Inflammatory macrophage treated with lipopolysaccharide for 4 hours (primary cell): Measurements from ENCODE around the gene CCDC7.
"Not testable (repeated sequence)": the region's sequence is repeated elsewhere in the genome, so short reads cannot be mapped to it uniquely, and the experiment has no call there.

ENCODE experiments used
- DNase-seq: peaks from one replicate; pipeline ENCODE4 v3.0.0-alpha.2; 2020

The CCDC7 gene

GRCh38 chr10:32890444-32890843 lies 444.5 kb downstream of the CCDC7 start:
- no peak for DNase-seq

GRCh38 chr10:32891261-32891660 lies 445.3 kb downstream of the CCDC7 start:
- DNase-seq = no peak

GRCh38 chr10:32893434-32893833 lies 447.5 kb downstream of the CCDC7 start:
- DNase-seq = no peak

DNA sequence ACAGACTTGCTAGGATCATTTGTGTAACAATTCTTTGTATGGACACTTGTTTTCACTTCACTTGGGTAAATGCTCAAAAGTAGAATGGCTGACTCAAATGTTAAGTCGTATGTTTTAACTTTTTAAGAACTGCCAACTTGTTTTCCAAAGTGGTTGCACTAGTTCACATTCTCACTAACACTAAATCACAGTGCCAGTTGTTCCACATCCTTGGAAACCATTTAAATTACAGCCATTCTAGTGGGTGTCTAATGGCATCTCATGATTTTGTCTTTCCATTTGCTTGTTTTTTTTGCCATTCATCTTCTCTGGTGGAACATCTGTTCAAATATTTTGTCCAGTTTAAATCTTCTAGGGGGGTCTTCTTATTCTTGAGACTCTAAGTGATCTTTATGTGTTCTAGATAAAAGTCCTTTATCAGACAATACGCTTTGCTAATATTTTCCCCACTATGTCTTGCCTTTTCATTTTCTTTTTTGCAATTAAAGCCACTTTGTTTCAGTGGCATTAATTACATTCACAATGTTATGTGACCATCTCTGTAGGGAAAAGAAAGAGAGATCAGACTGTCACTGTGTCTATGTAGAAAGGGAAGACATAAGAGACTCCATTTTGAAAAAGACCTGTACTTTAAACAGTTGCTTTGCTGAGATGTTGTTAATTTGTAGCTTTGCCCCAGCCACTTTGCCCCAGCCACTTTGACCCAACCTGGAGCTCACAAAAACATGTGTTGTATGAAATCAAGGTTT lies 448.1 kb downstream of the CCDC7 start:
- DNase-seq = no peak

DNA sequence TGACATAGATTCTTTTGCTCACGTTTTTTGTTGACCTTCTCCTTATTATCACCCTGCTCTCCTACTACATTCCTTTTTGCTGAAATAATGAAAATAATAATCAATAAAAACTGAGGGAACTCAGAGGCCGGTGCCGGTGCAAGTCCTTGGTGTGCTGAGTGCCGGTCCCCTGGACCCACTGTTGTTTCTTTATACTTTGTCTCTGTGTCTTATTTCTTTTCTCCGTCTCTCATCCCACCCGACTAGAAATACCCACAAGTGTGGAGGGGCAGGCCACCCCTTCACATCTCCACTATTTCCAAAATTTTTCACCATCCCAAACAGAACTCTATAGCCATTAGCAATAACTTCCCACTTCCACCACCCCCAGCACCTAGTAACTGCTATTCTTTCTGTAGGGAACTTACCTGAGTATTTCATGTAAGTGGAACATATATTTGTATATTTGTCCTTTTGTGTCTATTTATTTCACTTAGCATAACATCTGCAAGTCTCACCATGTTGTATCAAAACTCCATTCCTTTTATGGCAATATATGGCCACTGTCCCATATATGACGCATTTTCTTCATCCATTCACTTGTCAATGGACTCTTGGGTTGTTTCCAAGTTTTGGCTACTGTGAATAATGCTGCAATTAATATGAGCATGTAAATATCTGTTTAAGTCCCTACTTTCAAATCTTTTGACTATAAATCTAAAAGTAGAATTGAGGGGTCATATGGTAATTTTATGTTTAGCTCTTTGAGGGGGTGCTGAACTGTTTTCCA lies 449.4 kb downstream of the CCDC7 start:
- not testable (repeated sequence) for DNase-seq

DNA sequence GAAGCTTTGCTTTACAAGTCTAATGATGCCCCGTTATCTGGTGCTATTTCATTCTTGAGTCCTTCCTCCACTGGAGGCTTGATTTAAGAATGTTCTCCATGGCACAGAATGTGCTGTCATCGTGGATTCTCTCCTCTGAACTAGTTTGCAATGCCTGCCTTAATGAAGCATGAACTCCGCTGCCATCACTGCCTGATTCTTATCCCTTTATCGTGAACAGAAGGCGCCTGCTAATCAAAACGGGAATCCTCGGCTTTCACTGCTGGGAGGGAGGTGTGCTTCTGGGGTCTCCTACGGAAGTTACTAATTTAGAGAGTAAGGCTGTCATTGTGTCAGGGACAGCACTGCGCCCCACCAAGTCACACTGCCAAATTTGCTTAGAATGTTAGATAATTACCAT lies 455.9 kb downstream of the CCDC7 start:
- no peak for DNase-seq

DNA sequence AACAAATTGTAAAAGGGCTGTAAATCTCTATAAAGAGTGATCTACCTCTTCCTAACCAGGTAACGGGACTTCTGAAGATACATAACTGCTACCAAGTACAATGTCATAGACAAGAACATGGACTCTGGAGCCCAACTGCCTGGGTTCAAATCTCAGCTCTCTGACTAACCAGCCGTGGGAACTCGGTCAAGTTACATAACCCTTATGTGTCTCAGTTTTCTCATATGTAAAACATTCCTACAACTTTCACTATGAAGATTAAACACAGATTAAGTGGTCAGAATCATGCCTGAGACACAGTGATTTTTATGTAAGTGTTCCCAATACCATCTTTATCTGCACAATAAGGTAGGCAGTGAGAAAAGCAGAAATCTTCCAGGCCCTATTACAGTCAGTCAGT lies 459.5 kb downstream of the CCDC7 start:
- DNase-seq = no peak

DNA sequence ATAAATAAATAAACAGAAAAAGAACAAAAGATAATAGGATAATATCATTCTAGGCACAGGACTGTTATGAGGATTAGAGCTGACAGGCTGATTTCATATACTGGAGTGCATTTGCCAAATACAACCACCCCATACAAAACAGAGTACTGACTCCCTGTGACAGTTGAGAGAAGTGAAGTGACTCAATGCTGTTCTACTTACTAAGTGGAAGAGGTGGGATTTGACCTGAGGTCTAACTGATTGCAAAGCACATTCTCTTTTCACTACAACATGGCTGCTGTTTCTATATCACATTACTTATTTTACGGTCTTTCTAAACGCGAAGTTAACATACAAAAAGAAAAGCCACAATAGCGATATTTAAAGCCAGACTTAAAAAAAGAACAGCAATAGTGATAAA lies 460.7 kb downstream of the CCDC7 start:
- DNase-seq = no peak

DNA sequence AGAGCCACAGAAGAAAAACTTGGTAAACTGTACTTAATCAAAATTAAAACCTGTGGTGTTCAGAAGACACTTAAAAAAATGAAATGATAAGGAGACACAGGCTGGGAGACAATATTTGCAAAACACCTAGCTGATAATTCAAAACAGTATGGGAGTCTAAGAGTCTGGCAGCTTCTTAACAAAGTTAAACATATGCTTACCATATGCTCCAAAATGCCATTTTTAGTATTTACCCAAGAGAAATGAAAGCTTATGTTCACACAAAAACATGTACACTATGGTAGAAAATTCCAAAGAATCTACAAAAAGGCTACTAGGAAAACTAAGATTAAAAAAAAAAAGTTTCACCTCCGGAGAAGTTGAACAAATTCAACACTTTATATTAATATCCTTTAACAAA lies 463.5 kb downstream of the CCDC7 start:
- no peak for DNase-seq

- DNase-seq = not testable (repeated sequence)
These were observed 464.0 kb downstream of the CCDC7 start for GRCh38 chr10:32909970-32910369.

DNA sequence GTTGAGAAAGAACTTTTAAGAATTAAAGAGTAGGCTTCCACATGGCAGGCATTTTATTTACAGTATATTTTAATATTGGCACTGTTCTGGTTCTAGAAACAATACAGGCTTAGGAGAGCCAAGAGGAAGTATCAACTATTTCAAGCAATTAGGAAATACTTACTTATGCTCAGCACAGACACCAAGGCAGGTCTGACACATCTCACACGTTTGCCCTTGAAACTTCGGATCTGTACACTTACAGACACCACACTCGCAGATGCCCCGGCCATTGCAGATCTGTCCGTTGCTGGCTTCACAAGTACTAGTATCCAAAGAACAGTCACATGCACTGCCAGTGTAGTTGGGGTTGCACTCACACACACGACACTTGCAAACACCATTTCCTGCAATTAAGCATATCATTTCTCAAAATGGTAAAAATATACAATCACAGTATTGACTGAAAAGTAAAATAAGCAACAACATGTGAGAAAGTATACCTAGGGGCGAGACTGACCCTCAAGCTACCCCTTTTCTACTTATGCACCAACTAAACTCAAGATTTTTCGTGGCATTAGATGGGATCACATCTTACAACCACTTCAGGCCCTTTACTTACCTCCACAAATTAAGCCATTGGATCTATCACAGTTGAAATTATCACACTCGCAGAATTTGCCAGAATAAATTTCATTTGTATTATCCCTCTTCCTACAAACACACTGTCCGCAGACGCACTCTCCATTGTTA lies 465.5 kb downstream of the CCDC7 start:
- DNase-seq = peak; percentile 13

- DNase-seq = not testable (repeated sequence)
These were observed 471.9 kb downstream of the CCDC7 start for GRCh38 chr10:32917817-32918216.

GRCh38 chr10:32922170-32922569 lies 476.2 kb downstream of the CCDC7 start:
- DNase-seq = no peak

GRCh38 chr10:32923134-32923533 lies 477.2 kb downstream of the CCDC7 start:
- no peak for DNase-seq

DNA sequence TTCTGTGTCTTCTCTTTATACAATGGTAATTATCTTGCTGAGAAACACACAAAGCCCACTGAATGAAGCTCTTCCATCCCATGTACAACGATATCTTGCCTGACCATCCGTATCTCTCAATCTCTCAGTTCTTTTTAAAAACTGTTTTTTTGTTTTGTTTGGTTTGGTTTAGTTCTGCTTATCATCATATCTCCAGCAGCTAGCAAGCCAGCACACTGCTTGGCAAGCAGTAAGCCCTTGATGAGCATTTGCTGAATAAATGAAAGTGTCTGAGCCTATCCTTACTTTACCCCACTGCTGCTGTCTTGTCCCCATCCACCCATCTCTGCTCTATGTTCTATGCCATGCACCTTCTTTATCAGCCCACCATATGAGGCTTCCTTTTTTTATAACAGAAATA lies 477.9 kb downstream of the CCDC7 start:
- no peak for DNase-seq
